Measurements from ENCODE around the gene EDEM2. TPM values are rescaled to one million over a fixed set of nuclear protein-coding genes. Genes with fewer than 3 reads are reported as not detected.
"Not testable (repeated sequence)": the region's sequence is repeated elsewhere in the genome, so short reads cannot be mapped to it uniquely, and the experiment has no call there.

EDEM2 gene
- total RNA-seq, 2 donors from 2014 or later, result 27.8 to 29.2 TPM

DNA sequence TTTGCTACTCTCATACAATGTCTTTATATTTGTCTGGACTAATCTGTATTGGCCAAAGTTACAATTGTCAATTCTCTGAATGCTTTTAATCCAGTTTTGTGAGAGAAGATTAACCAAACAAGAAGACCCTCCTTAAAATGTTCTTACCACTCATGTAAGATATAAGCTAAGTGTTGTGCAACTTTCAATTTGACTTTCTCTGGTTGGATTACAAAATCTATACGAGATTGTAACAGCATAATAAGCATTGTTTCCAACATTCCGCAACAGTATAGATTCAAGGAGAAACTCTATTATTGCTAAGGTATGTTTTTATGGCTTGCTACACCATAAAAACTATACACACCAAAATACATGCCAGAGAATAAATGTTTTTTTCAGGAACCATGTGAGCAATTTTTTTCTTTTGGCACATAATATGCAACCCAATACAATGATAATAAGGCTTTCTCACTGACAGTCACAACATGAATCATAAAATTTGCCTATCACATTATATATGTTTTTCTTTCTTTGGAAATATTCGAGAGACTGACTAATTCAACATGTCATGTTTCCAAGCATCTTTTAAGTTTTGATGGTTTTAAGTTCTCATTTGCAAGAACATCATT, 42.3 kb downstream of the EDEM2 start:
- Mint-ChIP-seq H3K4me1 (ENCODE audit: low read depth in 2 of 2) (peaks cover 0 to 3% of the 10 kb centered on the region in 2 donors), H3K4me3 (no peak overlapping the region), H3K27me3 (peaks cover 5 to 9% of the 10 kb centered on the region in 2 donors), H3K27ac (no peak overlapping the region), H3K9me3 (no peaks in the 10 kb centered on the region), H3K36me3 (no peaks in the 10 kb centered on the region)
- ATAC-seq (no peak), DNase-seq (ENCODE audit: low spot score) (no peak)

DNA sequence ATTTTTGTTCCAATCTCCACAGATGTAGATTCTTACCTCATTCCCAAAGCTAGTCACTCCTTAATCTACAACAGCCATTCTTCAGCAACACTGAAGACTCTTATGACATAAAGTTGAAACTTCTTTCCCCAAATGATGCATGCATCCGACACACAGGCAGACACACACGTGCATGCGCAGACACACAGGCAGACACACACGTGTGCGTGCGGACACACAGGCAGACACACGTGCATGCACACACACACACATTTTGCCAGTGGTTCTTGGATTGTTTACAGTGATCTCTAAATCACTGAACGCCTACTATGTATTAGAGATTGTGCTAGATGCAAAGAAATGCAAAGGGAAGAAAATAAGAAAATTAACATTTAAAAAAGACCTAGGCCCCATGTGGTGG, 45.5 kb downstream of the EDEM2 start:
- no peak overlapping the region for H3K4me3 Mint-ChIP-seq
- H3K4me1 Mint-ChIP-seq (ENCODE audit: low read depth in 2 of 2), result peaks cover 0 to 3% of the 10 kb centered on the region in 2 donors
- peaks cover 5 to 9% of the 10 kb centered on the region in 2 donors for H3K27me3 Mint-ChIP-seq
- H3K9me3 Mint-ChIP-seq, result no peaks in the 10 kb centered on the region
- no peak overlapping the region for H3K27ac Mint-ChIP-seq
- no peak for DNase-seq (ENCODE audit: low spot score)
- no peak for ATAC-seq
- H3K36me3 Mint-ChIP-seq, result no peaks in the 10 kb centered on the region

DNA sequence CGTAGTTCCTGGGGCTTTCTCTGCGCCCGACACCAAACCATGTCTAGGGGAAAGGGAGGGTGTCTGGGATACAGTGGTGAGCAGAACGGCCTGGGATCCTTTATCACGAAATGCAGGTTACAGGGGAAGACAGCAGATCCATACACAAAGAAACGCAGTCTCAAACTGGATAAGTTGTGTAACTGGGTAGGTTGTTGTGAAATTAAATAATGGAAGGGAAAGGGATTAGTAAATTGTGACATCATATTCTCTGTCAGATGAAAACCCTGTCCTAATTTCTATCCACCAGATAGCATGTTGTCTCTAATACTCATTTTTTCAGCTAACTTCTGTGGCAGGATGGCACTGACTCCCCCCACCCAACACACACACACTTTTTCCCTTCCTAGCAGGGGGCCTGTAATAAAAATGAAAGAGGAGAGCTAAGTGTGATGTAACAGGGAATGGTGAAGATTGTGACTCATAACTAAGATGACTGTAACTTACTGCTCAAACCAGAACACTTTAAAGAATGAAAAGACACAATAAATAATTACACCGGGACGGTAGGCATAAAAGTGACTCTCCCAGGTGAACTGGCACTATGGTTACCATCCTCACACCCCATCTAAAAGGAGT, 53.8 kb downstream of the EDEM2 start:
- H3K4me1 Mint-ChIP-seq (ENCODE audit: low read depth in 2 of 2), result peaks cover 32 to 36% of the 10 kb centered on the region in 2 donors
- H3K27me3 Mint-ChIP-seq, result no peaks in the 10 kb centered on the region
- H3K36me3 Mint-ChIP-seq, result peaks cover 10% of the 10 kb centered on the region
- DNase-seq (ENCODE audit: low spot score) (no peak), ATAC-seq (peak; percentile 53 to 64)
- no peaks in the 10 kb centered on the region for H3K9me3 Mint-ChIP-seq
- peak overlapping the region; percentile 88 to 99 for H3K27ac Mint-ChIP-seq
- H3K4me3 Mint-ChIP-seq, result peak overlapping the region; percentile 97

DNA sequence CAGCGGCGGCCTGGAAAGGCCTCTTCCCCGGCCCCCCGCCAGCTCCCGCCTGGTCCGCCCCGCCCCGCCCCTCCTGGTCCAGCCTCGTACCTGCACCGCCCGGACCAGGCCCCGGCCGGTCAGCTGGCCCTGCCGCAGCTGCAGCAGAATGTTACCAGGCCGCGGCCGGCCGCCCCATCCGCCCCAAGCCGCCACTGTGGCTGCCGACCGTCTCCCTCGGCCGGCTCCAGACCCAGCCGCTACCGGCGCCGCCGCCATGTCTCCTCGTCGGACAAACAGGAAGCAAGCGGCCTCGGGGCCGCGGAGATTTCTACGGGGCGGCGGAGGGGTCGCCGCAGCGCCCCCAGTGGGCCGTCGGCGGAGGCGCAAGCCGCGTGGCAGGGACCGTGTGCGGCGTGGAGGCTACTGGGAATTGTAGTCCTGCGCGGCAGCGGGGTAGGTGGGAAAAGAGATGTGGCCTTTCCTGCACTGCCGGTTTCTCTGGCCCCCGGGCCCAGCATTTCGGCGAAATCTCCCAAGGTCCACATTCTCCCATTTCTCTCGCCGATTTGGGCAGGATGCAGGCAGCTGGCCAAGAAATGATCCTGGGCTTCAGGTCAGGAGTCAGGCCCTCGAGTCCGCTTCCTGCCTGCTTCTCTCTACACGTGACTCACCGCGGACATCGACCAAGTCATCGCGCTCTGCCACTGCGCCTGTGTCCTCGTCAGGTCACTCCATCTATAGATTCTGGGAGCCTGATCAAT, 54.4 kb downstream of the EDEM2 start, which contains the start of gene TRPC4AP:
TSS of gene TRPC4AP (minus strand) at position 284 of the 743 bp plus-strand sequence. CDS start at position 258, 26 bp downstream.
- no peaks in the 10 kb centered on the region for H3K27me3 Mint-ChIP-seq
- H3K4me1 Mint-ChIP-seq (ENCODE audit: low read depth in 2 of 2), result peaks cover 39 to 40% of the 10 kb centered on the region in 2 donors

DNA sequence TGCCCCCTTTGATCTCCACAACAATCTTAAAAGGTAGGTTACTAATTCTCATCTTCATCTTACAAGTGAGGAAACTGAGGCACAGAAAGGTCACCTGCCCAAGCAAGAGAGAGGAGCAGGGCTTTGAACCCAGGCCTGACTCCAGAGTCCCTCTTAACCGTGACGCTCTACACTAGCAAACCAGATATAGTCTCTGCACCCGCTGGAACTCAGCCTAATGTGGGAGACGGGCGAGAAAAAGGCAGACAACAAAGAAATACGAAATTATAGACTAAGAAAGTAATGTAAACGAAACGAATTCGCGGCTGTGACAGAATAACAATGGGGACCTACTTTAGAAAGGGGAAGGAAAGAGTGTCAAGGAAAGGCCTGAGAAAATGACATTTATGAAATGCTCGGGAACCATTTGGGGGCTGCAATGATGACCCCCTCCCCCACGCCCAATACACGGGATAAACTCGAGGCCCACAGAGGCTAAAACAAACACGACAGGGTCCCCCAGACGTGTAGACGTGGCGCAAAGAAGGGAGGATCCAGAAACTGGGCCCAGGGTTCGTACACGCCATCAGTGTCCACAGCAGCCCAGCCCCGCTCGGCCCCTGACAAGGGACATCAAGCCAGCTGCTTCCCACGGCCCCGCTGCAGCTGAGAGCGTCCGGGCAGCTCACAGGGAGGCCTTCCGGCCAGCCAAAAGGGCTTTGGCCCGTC, 55.2 kb downstream of the EDEM2 start:
- Mint-ChIP-seq H3K4me1 (ENCODE audit: low read depth in 2 of 2) (peaks cover 42 to 43% of the 10 kb centered on the region in 2 donors), H3K27ac (peak overlapping the region; percentile 88 to 99), H3K36me3 (peaks cover 10% of the 10 kb centered on the region), H3K4me3 (peak overlapping the region; percentile 97), H3K9me3 (no peaks in the 10 kb centered on the region), H3K27me3 (no peaks in the 10 kb centered on the region)
- DNase-seq (ENCODE audit: low spot score) (peak; percentile 61), ATAC-seq (peak; percentile 48)

More for the DNA sequence above, 54.4 kb downstream of the EDEM2 start, which contains the start of gene TRPC4AP:
- Mint-ChIP-seq H3K27ac (peak within 1 kb of the TSS; percentile 88 to 99), H3K36me3 (peaks cover 10% of the 10 kb centered on the region), H3K4me3 (peak within 1 kb of the TSS; percentile 97), H3K9me3 (no peaks in the 10 kb centered on the region)
- ATAC-seq (peak; percentile 96 to 97), DNase-seq (ENCODE audit: low spot score) (peak; percentile 89)

DNA sequence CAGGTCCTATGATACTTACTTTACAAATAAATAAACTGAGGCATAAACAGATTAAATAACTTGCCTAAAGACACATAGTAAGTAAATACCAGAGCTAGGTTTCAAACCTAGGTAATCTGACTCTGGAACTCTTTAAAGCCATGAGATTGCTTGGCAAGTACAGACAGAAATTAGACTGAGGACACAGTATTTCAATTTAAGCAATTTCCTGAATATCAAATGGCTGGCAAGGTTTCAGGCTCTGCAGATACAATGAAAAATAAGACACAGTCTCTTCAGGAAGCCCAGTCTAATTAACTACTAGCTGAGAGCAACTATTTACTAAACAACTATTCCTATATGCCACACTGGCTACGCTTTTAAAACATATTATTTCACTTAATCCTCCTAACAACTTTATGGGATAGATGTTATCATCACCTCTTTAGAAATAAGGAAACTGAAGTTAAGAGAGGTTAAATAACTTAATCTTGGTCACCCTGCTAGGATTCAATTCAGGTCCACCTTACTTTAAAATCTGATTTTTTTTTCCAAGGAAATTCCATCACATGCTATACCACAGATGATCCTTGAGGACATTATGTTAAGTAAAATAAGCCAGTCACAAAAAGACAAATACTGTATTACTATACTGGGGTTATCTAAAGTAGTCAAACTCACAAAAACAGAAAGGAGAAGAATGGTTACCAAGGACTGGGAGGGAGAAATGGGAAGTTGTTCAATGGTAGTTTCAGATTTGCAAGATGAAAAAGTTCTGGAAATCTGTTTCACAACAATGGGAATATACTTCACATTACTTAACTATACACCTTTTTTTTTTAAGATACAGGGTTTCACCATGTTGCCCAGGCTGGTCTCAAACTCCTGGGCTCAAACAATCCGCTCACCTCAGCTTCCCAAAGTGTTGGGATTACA, 58.6 kb downstream of the EDEM2 start:
- Mint-ChIP-seq H3K4me3 (no peak overlapping the region), H3K4me1 (ENCODE audit: low read depth in 2 of 2) (peaks cover 48 to 54% of the 10 kb centered on the region in 2 donors), H3K36me3 (peaks cover 10% of the 10 kb centered on the region), H3K27ac (peak overlapping the region; percentile 14 to 23), H3K9me3 (no peaks in the 10 kb centered on the region), H3K27me3 (no peaks in the 10 kb centered on the region)
- no peak for ATAC-seq
- DNase-seq (ENCODE audit: low spot score), result no peak

DNA sequence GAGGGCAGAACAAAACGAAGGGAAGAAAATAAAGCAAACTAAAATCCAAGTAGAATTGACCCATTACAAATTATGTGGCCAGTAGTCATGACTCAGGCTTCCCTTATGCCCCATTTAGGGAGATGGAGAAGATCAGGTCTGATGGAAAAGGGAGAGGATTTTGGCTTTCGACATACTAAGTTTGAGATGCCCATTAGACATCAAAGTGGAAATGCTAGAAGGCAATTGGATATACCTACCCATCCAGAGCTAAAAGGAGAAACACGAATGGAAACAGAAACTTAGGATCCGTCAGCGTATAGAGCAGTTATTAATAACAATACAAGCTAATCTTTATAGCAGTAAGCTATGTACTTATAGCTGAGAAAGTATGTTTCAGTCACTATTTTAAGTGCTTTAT, 59.3 kb downstream of the EDEM2 start:
- Mint-ChIP-seq H3K27me3 (no peaks in the 10 kb centered on the region), H3K4me1 (ENCODE audit: low read depth in 2 of 2) (peaks cover 43 to 50% of the 10 kb centered on the region in 2 donors), H3K27ac (peak overlapping the region; percentile 14 to 32)

DNA sequence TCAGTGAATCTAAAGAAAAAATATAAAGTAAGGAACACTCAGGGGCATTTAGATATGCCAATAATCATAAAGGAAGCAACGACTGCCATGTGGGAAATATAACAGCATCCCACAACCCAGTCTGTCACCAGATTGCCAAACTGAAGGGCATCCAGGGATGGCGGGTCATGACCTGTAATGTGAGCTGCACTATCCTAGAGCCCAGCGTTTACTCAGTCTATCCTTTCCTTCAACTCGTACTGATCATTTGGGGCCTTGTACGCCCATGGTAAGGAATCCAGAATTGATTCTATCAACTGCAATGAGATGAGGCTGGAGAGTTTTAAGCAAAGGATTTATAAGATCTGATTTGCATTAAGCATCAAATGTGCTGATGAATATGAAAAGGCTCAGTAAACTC, 59.8 kb downstream of the EDEM2 start:
- ATAC-seq, result no peak
- Mint-ChIP-seq H3K4me1 (ENCODE audit: low read depth in 2 of 2) (peaks cover 45 to 52% of the 10 kb centered on the region in 2 donors), H3K4me3 (peak overlapping the region; percentile 25), H3K36me3 (peaks cover 10% of the 10 kb centered on the region), H3K27ac (peak overlapping the region; percentile 14 to 32), H3K9me3 (no peaks in the 10 kb centered on the region), H3K27me3 (no peaks in the 10 kb centered on the region)
- DNase-seq (ENCODE audit: low spot score), result no peak

More for the DNA sequence above, 59.3 kb downstream of the EDEM2 start:
- Mint-ChIP-seq H3K36me3 (peaks cover 10% of the 10 kb centered on the region), H3K9me3 (no peaks in the 10 kb centered on the region), H3K4me3 (peak overlapping the region; percentile 25)
- DNase-seq (ENCODE audit: low spot score) (no peak), ATAC-seq (no peak)

DNA sequence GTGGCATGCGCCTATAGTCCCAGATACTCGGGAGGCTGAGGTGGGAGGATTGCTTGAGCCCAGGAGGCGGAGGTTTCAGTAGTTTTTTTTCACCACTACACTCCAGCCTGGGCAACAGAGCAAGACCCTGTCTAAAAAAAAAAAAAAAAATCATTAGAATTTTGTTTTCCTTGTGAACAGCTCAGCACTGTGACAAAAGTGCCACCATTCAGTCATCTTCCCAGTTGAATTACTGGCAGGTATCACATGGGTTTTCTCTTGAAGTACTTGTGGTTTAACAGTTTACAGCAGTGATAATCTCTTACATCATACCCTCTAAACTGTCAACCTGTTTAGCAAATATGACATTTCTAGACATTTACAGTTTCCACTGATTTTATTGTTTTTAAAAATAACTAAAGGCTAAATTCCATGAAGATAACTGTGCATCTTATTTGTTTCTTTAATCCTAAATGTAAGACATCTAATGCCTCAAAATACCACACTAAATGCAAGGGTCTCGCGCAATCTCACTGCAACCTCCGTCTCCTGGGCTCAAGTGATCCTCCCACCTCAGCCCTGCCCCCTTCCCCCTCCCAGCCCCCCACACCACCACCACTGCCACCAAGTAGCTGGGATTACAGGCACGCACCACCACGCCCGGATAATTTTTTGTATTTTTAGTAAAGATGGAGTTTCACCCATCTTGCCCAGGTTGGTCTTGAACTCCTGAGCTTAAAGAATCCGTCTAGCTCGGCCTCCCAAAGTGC, 61.5 kb downstream of the EDEM2 start:
- peaks cover 38 to 48% of the 10 kb centered on the region in 2 donors for H3K4me1 Mint-ChIP-seq (ENCODE audit: low read depth in 2 of 2)
- H3K36me3 Mint-ChIP-seq, result peaks cover 5% of the 10 kb centered on the region
- ATAC-seq (peak; percentile 91 to 95), DNase-seq (ENCODE audit: low spot score) (no peak)
- peak overlapping the region; percentile 52 for H3K4me3 Mint-ChIP-seq
- H3K27me3 Mint-ChIP-seq, result no peaks in the 10 kb centered on the region
- H3K27ac Mint-ChIP-seq, result peak overlapping the region; percentile 76 to 78
- no peaks in the 10 kb centered on the region for H3K9me3 Mint-ChIP-seq

DNA sequence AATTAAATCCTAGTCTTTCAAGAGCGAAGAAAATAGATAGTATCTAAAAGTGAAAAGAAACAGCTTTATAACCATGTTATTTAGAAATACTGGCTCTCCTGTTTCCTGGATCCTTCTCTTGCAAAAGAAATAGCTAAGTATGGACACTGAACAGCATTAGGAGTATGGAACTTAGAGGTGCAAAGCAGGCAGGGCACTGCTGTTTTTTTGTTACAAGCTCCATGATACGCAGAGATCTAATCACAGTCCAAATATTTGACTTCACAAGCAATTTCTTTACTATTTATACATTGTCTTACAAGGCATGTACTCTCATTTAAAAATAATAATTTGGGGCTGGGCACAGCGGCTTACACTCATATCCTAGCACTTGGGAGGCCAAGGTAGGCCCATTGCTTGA, 62.1 kb downstream of the EDEM2 start:
- Mint-ChIP-seq H3K27me3 (no peaks in the 10 kb centered on the region), H3K36me3 (peaks cover 5% of the 10 kb centered on the region), H3K4me3 (peak overlapping the region; percentile 6), H3K9me3 (no peaks in the 10 kb centered on the region), H3K27ac (peak overlapping the region; percentile 76 to 78), H3K4me1 (ENCODE audit: low read depth in 2 of 2) (peaks cover 39 to 53% of the 10 kb centered on the region in 2 donors)
- ATAC-seq, result no peak
- DNase-seq (ENCODE audit: low spot score), result no peak

DNA sequence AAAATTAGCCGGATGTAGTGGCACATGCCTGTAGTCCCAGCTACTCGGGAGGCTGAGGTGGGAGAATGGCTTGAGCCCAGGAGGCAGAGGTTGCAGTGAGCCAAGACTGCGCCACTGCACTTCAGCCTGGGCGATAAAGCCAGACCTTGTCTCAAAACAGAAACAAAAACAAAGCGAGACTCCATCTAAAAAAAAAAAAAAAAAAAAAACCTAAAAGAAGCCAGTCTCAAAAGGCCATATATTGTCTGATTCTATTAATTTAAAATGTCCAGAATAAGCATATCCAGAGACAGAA, 66.8 kb downstream of the EDEM2 start:
- ATAC-seq, result peak; percentile 32 to 49
- H3K27ac Mint-ChIP-seq, result peak overlapping the region; percentile 69 to 91
- H3K36me3 Mint-ChIP-seq, result peaks cover 24% of the 10 kb centered on the region
- H3K27me3 Mint-ChIP-seq; H3K9me3 Mint-ChIP-seq; DNase-seq (ENCODE audit: low spot score): not testable (repeated sequence)
- peaks cover 36 to 42% of the 10 kb centered on the region in 2 donors for H3K4me1 Mint-ChIP-seq (ENCODE audit: low read depth in 2 of 2)
- peak overlapping the region; percentile 73 for H3K4me3 Mint-ChIP-seq

Data from natural killer cell treated with Interleukin-12 subunit alpha and Interleukin-12 subunit beta and Interleukin-15 and Interleukin-18, amount 100 ng/mL, for 72 hours (primary cell).